Upper lobe of left lung (tissue), 6 donors: ENCODE measurements around the gene KCNJ9. TPM values are rescaled to one million over a fixed set of nuclear protein-coding genes. Genes with fewer than 3 reads are reported as not detected.

Experiments used
- ATAC-seq, 2 donors: fragments of 200-7000 bp; cut with Tn5 transposase; one replicate each; pipeline ENCODE4 v1.9.1; 2022; ENCODE audit warnings: mild to moderate bottlenecking in 2 of 2, moderate library complexity in 2 of 2; ENCODE audit not compliant: low FRiP score in 2 of 2
- DNase-seq, 2 donors: peaks; one replicate each; pipeline ENCODE4 v3.0.0-alpha.2; 2019 to 2020
- H3K27ac ChIP-seq, 4 donors: fragments of 200-600 bp; sonication (generic); one replicate each; pipeline ENCODE4 v1.5.1; 2016 to 2019
- H3K27me3 ChIP-seq, 4 donors: fragments of 200-600 bp; sonication (generic); one replicate each; pipeline ENCODE4 v1.5.1; 2017 to 2019
- H3K36me3 ChIP-seq, 4 donors: fragments of 200-600 bp; sonication (generic); one replicate each; pipeline ENCODE4 v1.5.1; 2016 to 2019
- H3K4me1 ChIP-seq, 4 donors: fragments of 200-600 bp; sonication (generic); one replicate each; pipeline ENCODE4 v1.5.1; 2018 to 2019
- H3K4me3 ChIP-seq, 4 donors: fragments of 200-600 bp; sonication (generic); one replicate each; pipeline ENCODE4 v1.5.1; 2017 to 2019; ENCODE audit warnings: mild to moderate bottlenecking in 2 of 4, moderate library complexity in 1 of 4
- H3K9me3 ChIP-seq, 4 donors: fragments of 200-600 bp; sonication (generic); one replicate each; pipeline ENCODE4 v1.5.1; 2018 to 2019
- EP300 ChIP-seq, 4 donors: sonication (generic); formaldehyde crosslinking; IDR thresholded peaks; one replicate each; pipeline ENCODE4 v1.5.1; 2017; ENCODE audit warnings: antibody characterized with exemption in 4 of 4, control low read depth in 2 of 4
- POLR2A ChIP-seq, 4 donors: fragments of 450-650 bp; IDR thresholded peaks; one replicate each; pipeline ENCODE4 v1.5.1; 2016 to 2017; ENCODE audit warnings: antibody characterized with exemption in 4 of 4, mild to moderate bottlenecking in 2 of 4
- POLR2AphosphoS5 ChIP-seq, 2 donors: sonication (generic); formaldehyde crosslinking; IDR thresholded peaks; one replicate each; pipeline ENCODE4 v1.5.1; 2017; ENCODE audit warnings: antibody characterized with exemption in 2 of 2
- WGBS, 2 donors: methylation state at CpG; one replicate each; pipeline ENCODE4 v1.1.5; 2017 to 2018; 5-methylcytosine and 5-hydroxymethylcytosine counted together
- total RNA-seq, 6 donors: library from RNA; depleted of rRNA in 4 of 6; stranded (reverse); fragments of >200 nt in 4 of 6; gene quantifications; one replicate each; pipeline versions ENCODE4 v1.1.0 to v1.2.1, GENCODE V29; 2016 to 2021
- TF ChIP-seq, protein P1 (sequence below), 6 experiments: fragments of 450-650 bp in 4 of 6; fragments of 200-600 bp in 2 of 6; sonication (generic) in 2 of 6; IDR thresholded peaks; one replicate each; pipeline ENCODE4 v1.5.1; 2016 to 2019; ENCODE audit warnings: antibody characterized with exemption in 6 of 6
- donor health status: DM: no; HTN: no; CAD: no; lungs with moderate emphysema.
- donor health status: DM: no; HTN: yes; CAD: no; lungs with severe emphysema.

The KCNJ9 gene
- total RNA-seq, 6 donors from 2014 or later: not detected

DNA sequence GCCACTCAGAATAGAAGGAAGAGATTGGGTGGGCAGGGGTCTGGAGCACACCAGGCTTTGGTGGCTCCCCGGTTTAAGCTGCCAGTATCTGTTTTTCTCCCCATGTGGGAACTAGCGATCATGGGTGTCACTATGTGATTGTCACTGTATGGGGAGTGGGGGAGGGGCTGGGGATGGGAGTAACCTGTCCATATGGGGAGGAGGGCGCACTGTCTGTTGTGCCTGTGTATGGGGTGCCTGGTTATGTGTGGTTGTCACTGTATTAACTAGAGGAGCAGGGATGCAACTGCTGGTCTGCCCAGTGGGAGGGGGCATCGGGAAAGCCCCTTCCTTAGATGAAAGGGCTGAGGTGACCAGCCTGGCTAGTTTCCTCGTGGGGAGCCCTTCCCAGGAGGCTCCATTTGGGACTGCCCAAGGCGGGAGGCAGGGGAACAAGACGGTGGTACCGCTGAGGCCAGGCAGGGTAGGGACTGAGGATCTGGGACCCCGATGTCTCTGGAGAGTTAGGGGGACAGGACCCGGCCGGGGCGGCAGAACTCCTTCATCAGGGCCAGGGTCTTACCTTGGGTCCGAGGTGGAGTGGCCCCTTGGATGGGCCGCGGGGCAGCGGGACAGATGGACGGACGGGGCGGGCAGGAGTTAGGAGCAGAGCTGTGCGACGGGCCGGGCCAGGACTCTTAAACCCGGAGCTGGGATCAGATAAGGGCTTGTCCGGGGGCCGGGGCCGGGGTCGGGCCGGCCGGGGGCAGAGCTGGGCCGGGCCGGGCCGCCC lies 11.7 kb upstream of the KCNJ9 start, which contains the start of gene KCNJ10:
Gene KCNJ10 (minus strand): TSS at position 701 of the 772 bp plus-strand sequence. CDS start 27,628 bp downstream, outside the sequence.
- no peak for TF ChIP-seq POLR2A (IDR thresholded peaks at IDR 0.05)
- TF ChIP-seq, protein P1, sequence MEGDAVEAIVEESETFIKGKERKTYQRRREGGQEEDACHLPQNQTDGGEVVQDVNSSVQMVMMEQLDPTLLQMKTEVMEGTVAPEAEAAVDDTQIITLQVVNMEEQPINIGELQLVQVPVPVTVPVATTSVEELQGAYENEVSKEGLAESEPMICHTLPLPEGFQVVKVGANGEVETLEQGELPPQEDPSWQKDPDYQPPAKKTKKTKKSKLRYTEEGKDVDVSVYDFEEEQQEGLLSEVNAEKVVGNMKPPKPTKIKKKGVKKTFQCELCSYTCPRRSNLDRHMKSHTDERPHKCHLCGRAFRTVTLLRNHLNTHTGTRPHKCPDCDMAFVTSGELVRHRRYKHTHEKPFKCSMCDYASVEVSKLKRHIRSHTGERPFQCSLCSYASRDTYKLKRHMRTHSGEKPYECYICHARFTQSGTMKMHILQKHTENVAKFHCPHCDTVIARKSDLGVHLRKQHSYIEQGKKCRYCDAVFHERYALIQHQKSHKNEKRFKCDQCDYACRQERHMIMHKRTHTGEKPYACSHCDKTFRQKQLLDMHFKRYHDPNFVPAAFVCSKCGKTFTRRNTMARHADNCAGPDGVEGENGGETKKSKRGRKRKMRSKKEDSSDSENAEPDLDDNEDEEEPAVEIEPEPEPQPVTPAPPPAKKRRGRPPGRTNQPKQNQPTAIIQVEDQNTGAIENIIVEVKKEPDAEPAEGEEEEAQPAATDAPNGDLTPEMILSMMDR (IDR thresholded peaks at IDR 0.05): no peak
- DNase-seq (no peak), ATAC-seq (peak; percentile 5 to 20)
- Histone ChIP-seq H3K9me3 (no peaks in the 10 kb centered on the region), H3K4me1 (peaks cover 11 to 16% (median 13%) of the 10 kb centered on the region in 4 donors), H3K27ac (peak within 1 kb of the TSS in 1 of 4 donors; percentile 23), H3K4me3 (peak within 1 kb of the TSS; percentile 51 to 60 (median 54)), H3K36me3 (no peaks in the 10 kb centered on the region), H3K27me3 (peaks cover 0 to 11% (median 2%) of the 10 kb centered on the region in 4 donors)
- 14 to 30% methylated on average over 10 to 28 of the region's 32 CpGs for WGBS, 2 donors

DNA sequence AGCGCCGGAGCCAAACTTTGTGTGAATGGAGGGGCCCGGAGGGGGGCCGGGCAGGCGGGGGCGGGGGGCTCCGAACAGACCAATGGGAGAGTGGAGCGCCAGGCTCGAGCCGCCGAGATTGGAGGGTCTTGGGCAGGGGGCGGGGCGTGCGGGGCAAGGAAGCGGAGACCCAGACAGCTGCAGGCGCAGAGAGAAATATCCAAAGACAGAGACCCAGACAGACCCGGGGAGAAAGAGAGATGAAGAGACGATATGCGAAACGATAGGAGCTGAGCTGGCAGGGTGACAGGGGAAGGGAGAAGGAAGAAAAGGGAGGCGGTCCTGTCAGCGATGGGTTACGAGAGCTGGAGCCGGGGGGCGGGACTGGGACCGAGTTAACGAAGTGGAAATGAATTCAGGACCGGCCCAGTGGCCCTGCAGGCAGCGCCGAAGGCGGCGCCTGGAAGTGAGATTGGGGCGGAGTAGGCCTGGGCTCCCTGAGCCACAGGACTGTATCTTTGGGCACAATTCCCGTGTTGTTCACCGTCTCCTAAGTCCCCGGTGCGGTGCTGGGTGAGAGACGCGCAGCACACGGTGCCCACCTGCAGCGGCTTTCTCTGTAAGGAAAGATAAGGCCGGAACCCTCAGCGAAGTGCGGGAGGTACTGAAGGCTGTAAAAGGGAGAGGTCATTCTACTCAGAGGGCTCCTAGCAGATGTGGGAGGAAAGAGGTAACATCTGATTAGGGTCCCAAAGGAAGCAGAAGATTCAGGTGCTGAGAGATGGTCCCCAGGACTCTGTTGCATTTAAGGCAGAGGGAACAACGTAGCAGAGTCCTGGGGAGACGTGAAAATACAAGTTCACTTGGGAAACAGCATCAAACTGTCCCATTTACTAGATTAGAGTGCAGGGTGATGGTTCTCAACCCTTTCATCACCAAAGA lies 10.8 kb upstream of the KCNJ9 start:
- TF ChIP-seq POLR2AphosphoS5 (IDR thresholded peaks at IDR 0.05) (no peak), POLR2A (IDR thresholded peaks at IDR 0.05) (peak in 1 of 4 donors; percentile 39), EP300 (IDR thresholded peaks at IDR 0.05) (no peak)
- TF ChIP-seq, protein P1 (IDR thresholded peaks at IDR 0.05): peak in 1 of 6 experiments; percentile 7
- Histone ChIP-seq H3K36me3 (no peaks in the 10 kb centered on the region), H3K4me1 (peaks cover 11 to 16% (median 13%) of the 10 kb centered on the region in 4 donors), H3K4me3 (peak overlapping the region; percentile 51 to 60 (median 54)), H3K27ac (peak overlapping the region in 1 of 4 donors; percentile 23), H3K9me3 (no peaks in the 10 kb centered on the region), H3K27me3 (peaks cover 0 to 11% (median 2%) of the 10 kb centered on the region in 4 donors)
- ATAC-seq: peak; percentile 83 to 97
- 2 to 3% methylated on average over 42 to 43 of the region's 46 CpGs for WGBS, 2 donors
- DNase-seq: peak; percentile 77 to 93

DNA sequence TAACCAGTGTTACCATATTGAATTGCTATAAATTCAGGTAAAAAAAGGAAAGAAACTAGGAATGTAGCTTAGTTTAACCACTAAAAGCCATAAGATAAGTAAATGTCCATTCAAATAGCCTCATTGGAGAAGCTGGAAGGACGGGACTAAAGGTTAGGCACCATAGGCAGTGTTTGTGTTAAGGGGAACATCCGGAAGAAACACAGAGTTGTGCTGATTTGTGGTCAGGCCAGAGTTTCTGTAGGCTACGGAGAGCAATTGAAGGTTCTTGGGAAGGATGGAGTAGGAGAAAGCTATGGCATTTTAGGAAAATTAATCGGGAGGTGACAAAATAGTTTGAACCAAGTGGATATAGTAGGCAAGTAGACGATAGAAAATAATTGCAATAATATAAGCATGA lies 10.0 kb upstream of the KCNJ9 start:
- peaks cover 11 to 16% (median 13%) of the 10 kb centered on the region in 4 donors for H3K4me1 ChIP-seq
- H3K36me3 ChIP-seq: no peaks in the 10 kb centered on the region
- H3K4me3 ChIP-seq: no peak overlapping the region
- no peak for DNase-seq
- peaks cover 0 to 11% (median 2%) of the 10 kb centered on the region in 4 donors for H3K27me3 ChIP-seq
- H3K27ac ChIP-seq: no peak overlapping the region
- ATAC-seq: no peak
- TF ChIP-seq, protein P1 (IDR thresholded peaks at IDR 0.05): no peak
- TF ChIP-seq EP300 (IDR thresholded peaks at IDR 0.05): no peak
- no peak for TF ChIP-seq POLR2A (IDR thresholded peaks at IDR 0.05)
- TF ChIP-seq POLR2AphosphoS5 (IDR thresholded peaks at IDR 0.05): no peak
- H3K9me3 ChIP-seq: no peaks in the 10 kb centered on the region
- WGBS, 2 donors: 84 to 89% methylated on average over 5 of the region's 5 CpGs

DNA sequence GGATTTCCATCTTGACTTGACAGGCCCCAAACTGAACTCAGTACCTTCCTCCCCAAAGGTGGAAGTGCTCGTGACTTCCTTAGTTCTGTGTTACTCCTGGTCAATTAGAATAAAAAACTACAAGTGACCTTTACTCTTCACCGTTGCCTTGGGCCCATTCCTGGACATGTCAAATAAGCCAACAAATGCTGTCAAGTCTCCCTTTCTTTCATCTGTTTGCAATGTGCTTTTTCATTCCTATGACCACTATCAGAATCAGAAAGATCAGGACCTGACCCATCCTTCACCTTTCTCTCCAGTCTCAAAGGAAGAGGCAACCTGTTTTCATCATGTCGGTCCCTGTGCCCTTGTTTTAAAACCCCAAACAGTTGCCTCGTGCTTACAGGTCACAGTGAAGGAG lies 6.5 kb upstream of the KCNJ9 start:
- 58 to 68% methylated on average over 4 of the region's 4 CpGs for WGBS, 2 donors
- TF ChIP-seq POLR2AphosphoS5 (IDR thresholded peaks at IDR 0.05): no peak
- TF ChIP-seq POLR2A (IDR thresholded peaks at IDR 0.05): no peak
- TF ChIP-seq, protein P1 (IDR thresholded peaks at IDR 0.05): no peak
- no peak for TF ChIP-seq EP300 (IDR thresholded peaks at IDR 0.05)
- Histone ChIP-seq H3K9me3 (no peaks in the 10 kb centered on the region), H3K4me3 (no peak overlapping the region), H3K27me3 (peaks cover 0 to 6% (median 2%) of the 10 kb centered on the region in 4 donors), H3K4me1 (peaks cover 10 to 13% (median 11%) of the 10 kb centered on the region in 4 donors), H3K36me3 (no peaks in the 10 kb centered on the region), H3K27ac (no peak overlapping the region)
- DNase-seq: no peak
- ATAC-seq: no peak
